ENCODE data around the gene CD151.

Gene CD151

GRCh38 chr11:859394-860131 lies 26.8 kb downstream of the CD151 start:
- peak; percentile 73 for DNase-seq

DNA sequence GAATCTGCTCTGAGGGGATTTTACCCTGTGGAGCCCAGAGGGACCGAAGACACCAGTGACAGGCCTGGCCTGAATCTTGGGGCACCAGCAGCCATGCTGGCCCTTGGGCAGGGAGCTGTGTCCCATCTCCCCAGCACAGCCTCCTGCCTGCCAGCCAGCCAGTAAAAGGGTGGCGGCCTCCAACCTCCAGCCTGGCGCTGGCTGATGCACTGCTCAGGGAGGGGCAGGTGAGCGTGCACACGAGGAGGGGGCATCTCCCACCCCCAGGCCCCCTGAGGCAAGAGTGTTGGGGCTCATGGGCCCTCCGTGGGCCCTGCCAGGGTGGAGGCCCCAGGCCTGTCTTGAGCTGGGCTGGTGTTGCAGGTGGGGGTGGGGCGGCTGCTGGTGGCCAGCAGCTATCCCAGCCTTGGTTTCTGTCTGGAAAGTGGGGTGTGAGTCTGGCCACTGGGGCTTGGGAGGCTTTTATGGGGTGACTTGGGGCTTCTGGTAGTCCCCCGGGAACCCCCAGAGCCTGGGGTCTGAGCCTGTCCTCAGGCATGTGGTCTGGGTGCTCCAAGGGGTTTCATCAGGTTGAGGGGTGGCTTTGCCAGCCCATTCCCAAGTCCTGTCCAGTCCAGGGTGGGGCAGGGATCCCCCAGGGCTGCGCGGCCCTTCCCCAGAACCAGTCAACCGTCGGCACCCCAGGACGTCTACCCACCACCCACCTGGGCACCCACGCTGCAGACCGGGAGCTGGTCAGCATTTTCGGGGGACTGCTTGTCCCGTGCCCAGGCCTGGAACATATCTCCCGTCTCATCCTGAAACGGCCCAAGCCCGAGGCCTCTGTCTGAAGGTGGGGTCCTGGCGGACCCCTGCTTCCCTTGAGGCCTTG lies 27.7 kb downstream of the CD151 start:
- DNase-seq, result no peak

GRCh38 chr11:861105-861479 lies 28.3 kb downstream of the CD151 start:
- no peak for DNase-seq

GRCh38 chr11:862081-862661 lies 29.4 kb downstream of the CD151 start:
- DNase-seq, result no peak

DNA sequence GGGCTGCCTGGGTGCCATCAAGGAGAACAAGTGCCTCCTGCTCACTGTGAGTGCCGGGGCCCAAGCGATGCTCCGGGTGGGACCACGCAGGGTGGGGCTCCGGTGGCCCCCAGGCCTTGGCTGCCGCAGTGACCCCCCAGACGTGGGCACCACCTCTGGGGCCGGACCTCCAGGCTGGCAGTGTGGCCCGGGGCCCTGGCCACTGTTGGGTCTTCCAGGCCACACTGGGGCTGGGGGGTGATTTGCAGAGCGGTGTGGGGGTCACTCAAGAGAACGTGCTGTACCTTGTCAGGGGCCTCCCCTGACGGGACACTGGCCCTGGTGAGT lies 29.9 kb downstream of the CD151 start:
- DNase-seq, result no peak

- no peak for DNase-seq
These were observed 30.5 kb downstream of the CD151 start for GRCh38 chr11:863023-863909.

DNA sequence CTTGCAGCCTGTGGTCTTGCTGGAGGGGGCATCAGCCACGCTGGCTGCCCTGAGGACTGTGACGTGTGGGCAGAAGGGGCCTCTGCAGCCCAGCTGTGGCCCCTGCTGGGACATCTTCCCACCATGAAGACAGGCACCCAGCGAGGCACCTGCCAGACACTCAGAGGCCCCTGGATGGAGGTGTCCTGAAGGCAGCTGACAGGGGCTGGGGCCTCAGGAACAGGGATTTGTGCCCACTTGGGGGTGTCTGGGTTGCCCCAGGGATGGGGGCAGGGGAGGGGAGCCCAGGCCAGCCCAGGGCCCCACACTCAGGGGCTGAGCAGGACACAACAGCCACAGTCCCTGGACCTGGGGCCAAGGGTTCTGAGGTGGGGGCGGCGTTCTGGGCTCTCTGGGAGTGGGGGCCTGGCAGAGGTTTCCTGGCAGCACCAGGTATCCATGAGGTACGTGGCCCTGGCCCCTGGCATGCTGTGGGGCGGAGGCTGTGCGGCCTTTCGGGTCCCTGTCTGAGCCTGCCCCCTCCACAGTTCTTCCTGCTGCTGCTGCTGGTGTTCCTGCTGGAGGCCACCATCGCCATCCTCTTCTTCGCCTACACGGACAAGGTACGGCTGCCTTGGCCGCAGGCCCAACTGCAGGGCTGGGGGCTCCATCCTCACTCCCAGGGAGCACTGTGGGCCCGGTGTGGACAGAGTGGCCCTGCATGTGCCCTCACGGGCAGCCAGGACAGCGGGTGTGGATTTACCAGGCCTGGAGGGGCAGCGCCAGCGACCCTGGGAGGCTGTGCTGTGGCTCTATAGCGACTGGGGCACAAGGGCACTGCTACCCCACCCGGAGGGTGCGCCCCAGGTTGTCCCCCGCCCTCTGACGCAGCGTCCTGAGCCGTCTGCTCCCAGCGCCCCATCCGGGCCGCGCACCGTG lies 31.4 kb downstream of the CD151 start:
- no peak for DNase-seq

DNA sequence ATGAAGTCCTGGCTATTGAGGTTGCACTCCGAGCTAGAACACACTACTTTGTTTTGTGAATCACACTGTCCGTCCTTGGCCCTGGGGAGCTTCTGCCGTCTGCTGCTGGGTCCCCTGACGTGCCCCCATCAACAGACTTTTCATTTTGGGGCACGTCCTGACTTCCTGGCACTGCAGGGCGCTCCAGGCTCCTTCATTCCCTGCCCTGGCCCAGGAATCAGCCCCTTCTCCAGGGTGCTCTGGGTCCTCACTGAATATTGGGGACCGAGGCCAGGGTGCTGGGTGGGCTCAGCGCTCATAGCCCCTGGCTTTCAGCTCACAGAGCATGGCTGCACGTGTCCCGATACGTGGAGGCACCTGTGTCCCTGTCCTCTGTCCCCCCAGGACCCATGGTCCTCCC lies 32.1 kb downstream of the CD151 start:
- DNase-seq, result no peak

DNA sequence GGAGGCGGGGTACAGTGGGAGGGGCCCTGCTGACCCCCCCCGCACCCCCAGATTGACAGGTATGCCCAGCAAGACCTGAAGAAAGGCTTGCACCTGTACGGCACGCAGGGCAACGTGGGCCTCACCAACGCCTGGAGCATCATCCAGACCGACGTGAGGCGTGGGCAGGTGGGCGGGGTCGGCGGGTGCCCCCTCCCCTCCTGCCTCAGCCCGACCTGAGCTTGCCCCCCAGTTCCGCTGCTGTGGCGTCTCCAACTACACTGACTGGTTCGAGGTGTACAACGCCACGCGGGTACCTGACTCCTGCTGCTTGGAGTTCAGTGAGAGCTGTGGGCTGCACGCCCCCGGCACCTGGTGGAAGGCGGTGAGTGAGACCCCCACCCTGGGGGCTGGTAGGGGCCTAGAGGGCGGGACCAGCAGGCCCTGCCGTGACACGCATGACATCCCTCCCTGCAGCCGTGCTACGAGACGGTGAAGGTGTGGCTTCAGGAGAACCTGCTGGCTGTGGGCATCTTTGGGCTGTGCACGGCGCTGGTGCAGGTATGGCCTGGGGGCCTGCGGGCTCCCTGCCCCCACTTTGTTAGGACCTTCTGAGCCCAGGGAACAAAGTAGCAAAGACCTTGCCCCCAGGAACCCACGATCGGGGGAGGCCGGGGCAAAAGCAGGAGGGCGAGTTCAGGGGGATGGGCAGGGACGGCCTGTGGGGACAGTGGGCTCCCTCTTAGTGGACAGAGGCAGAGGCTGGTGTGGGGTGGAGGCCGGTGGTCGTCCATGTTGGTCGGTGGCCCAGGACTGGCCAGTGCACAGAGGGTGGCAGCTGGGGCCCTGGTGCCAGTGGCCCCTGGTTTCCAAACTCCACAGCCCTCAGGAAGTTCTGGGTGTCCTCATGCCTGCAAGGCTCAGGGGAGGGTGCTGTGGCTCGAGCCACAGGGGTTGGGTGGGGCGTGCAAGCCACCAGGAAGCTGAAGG lies 33.0 kb downstream of the CD151 start:
- DNase-seq, result no peak

- no peak for DNase-seq
These were observed 33.7 kb downstream of the CD151 start for GRCh38 chr11:866481-866880.

DNA sequence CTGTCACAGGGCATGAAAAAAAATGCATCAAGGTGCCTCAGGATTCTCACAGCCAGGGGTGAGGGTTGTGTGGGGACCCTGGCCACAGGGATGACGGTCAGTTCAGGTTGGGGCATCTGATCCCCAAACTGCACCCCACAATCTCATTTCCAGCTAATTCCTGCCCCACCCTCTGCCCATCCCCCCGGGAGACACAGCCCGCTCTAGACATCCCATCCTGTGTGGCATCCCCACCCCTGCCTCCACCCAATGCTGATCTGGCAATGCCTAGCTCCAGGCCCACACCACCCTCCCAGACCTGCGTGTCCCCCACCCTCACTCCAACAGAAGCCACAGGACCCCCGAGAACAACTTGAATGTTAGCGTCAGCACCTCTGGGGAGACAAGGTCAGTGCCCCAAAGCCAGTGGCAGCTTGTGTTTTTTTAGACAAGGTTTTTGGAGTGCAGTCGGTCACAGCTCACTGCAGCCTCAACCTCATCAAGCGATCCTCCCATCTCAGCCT lies 35.2 kb downstream of the CD151 start:
- DNase-seq, result no peak

GRCh38 chr11:868394-868793 lies 35.6 kb downstream of the CD151 start:
- DNase-seq, result no peak

GRCh38 chr11:868802-869201 lies 36.0 kb downstream of the CD151 start:
- DNase-seq, result no peak

DNA sequence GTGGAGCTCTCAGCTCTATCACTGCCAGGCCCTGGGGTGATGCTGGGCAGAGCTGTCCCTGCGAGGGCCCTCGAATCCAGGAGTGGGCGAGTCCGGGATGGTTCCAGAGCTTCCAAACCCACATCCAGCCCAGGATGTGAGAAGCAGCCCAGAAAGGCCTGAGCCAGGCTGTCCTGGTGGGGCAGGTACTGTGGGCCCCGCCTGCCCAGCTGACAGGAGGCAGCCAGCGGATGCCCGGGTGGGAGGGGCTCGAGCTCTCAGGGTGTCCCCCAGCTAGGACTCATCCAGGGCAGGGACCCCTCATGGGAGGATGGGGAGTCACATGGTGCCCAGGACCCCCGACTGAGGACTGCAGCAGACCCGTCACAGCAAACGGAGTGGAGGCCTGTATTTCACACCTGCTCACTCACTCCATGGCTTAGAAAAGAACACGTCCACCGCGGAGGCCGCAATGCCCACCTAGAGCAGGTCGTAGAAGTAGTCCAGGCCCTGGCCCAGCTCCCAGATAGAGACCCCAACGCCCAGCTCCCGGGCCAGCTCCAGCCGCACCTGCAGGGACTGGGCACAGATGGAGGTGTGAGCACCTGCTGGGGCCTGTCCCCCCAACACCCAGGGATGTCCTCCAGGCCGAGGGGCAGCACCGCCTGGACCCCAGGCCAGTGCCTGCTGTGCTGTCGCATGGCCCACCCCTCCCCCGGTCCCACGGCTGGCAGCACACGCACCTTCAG lies 36.8 kb downstream of the CD151 start:
- DNase-seq, result no peak

GRCh38 chr11:870127-870413 lies 37.3 kb downstream of the CD151 start:
- DNase-seq, result no peak

GRCh38 chr11:870418-870817 lies 37.7 kb downstream of the CD151 start:
- DNase-seq, result no peak

- DNase-seq, result no peak
These were observed 38.7 kb downstream of the CD151 start for GRCh38 chr11:871472-871871.

- no peak for DNase-seq
These were observed 40.0 kb downstream of the CD151 start for GRCh38 chr11:872799-873198.

GRCh38 chr11:873706-874105 lies 41.0 kb downstream of the CD151 start:
- DNase-seq, result no peak

DNA sequence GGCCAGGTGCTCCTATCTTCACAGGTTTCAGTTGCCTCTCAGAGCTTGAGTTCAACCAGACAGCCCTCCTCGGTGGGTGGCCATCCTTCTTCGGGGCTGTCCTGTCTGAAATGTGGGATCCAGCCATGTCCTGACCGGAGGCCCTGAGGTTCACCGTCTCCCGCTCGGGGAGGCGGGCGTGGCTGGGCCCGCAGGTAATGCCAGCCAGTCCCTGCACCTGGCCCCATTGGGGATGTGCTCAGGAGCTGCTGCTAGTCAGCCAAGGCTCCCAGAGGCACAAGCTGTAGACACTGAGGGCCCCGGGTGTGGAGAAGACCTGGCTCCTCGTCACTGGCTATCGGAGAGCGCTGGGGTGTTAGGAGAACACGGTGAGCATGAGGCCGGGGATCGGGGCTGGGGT lies 42.5 kb downstream of the CD151 start:
- no peak for DNase-seq
